Common myeloid progenitor, CD34-positive (primary cell): Measurements from ENCODE around the gene DACH1.

Experiments used
- CTCF ChIA-PET: fragments of 350-600 bp; sonication (Branson Sonifier 250); formaldehyde crosslinking; loops from one replicate; lab custom pipeline; 2021; ENCODE audit warnings: antibody characterized with exemption; lab: Charles Lee
- POLR2A ChIA-PET: fragments of 350-600 bp; sonication (Branson Sonifier 250); formaldehyde crosslinking; loops from one replicate; lab custom pipeline; 2021; ENCODE audit warnings: antibody characterized with exemption; lab: Charles Lee
- DNase-seq, 3 donors: peaks; one replicate each; pipeline versions ENCODE4 v3.0.0 to v3.0.0-alpha.2; 2013
- H3K27ac ChIP-seq, 2 experiments: 1 replicate in 1 of 2; 2 replicates in 1 of 2; pipeline ENCODE4 v1.7.0; 2013; ENCODE audit warnings: inconsistent platforms in 2 of 2, low read length in 2 of 2, mild to moderate bottlenecking in 2 of 2, low read depth in 1 of 2, moderate library complexity in 1 of 2; ENCODE audit not compliant: severe bottlenecking in 2 of 2, insufficient read depth in 1 of 2, poor library complexity in 1 of 2
- H3K27me3 ChIP-seq, 5 experiments: replicated peaks in 2 of 5; 1 replicate in 3 of 5; 2 replicates in 2 of 5; pipeline versions ENCODE4 v1.6.1 to v1.7.0; 2013; ENCODE audit warnings: low read length in 4 of 5, mild to moderate bottlenecking in 2 of 5, moderate library complexity in 2 of 5, inconsistent platforms in 1 of 5; ENCODE audit not compliant: insufficient read depth in 5 of 5, control insufficient read depth in 4 of 5
- H3K36me3 ChIP-seq, 4 experiments: 1 replicate in 2 of 4; 2 replicates in 2 of 4; pipeline versions ENCODE4 v1.6.1 to v1.7.0; 2013; ENCODE audit warnings: low read length in 3 of 4, control low read depth in 1 of 4, mild to moderate bottlenecking in 1 of 4; ENCODE audit not compliant: control insufficient read depth in 4 of 4, insufficient read depth in 4 of 4
- H3K4me1 ChIP-seq, 4 experiments: 1 replicate in 3 of 4; 2 replicates in 1 of 4; pipeline versions ENCODE4 v1.6.1 to v1.7.1; 2013; ENCODE audit warnings: low read length in 3 of 4, mild to moderate bottlenecking in 3 of 4, control low read depth in 1 of 4, inconsistent platforms in 1 of 4, moderate library complexity in 1 of 4; ENCODE audit not compliant: control insufficient read depth in 4 of 4, insufficient read depth in 4 of 4; ENCODE audit errors: control extremely low read depth in 1 of 4
- H3K4me3 ChIP-seq, 7 experiments: 1 replicate in 4 of 7; 2 replicates in 3 of 7; pipeline versions ENCODE4 v1.5.1 to v1.7.0; 2013; ENCODE audit warnings: mild to moderate bottlenecking in 7 of 7, low read length in 6 of 7, moderate library complexity in 6 of 7, inconsistent platforms in 2 of 7, low read depth in 2 of 7, control low read depth in 1 of 7; ENCODE audit not compliant: insufficient read depth in 4 of 7, control insufficient read depth in 1 of 7; ENCODE audit errors: extremely low read depth in 1 of 7
- H3K9me3 ChIP-seq, 5 experiments: 1 replicate in 4 of 5; 2 replicates in 1 of 5; pipeline versions ENCODE4 v1.6.1 to v1.7.1; 2013; ENCODE audit warnings: low read length in 4 of 5, mild to moderate bottlenecking in 2 of 5, inconsistent platforms in 1 of 5, low read depth in 1 of 5, moderate library complexity in 1 of 5; ENCODE audit not compliant: control insufficient read depth in 4 of 5, insufficient read depth in 2 of 5; ENCODE audit errors: control extremely low read depth in 1 of 5
- WGBS: methylation state at CpG from one replicate; pipeline ENCODE4 v1.1.5; 2013; ENCODE audit not compliant: insufficient coverage; 5-methylcytosine and 5-hydroxymethylcytosine counted together

DACH1 gene

DNA sequence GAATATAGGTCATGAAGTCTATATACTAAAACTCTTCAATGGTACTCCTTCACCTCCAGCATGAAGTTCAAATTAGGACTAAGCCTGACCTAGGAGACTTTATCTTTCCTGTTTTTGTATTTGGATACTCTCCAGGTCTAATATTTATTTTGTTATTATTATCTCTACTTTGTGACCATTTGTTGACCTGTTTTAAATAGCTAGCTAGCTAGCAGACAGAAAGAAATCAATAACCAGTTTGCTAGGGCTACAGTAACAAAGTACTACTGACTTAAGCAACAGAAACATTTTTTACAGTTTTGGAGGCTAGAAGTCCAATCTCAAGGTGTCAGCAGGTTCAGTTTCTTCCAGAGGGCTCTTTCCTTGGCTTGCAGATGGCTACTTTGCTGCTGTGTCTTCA lies 15.1 kb upstream of the DACH1 start:
- no peak for DNase-seq
- H3K9me3 ChIP-seq = peaks cover 0 to 2% (median 0%) of the 10 kb centered on the region in 5 experiments
- no peak overlapping the region for H3K27ac ChIP-seq
- H3K4me1 ChIP-seq = peaks cover 0 to 4% (median 1%) of the 10 kb centered on the region in 4 experiments
- POLR2A ChIA-PET = no interaction called here
- CTCF ChIA-PET = interaction anchor here (0.9 to 1.1 kb wide), 3 partner anchors 14 to 591 kb away, joined by 3 to 4 read pairs (median 4); no protein-coding TSS in a partner anchor
- no peaks in the 10 kb centered on the region for H3K36me3 ChIP-seq
- H3K4me3 ChIP-seq = no peak overlapping the region
- no peaks in the 10 kb centered on the region for H3K27me3 ChIP-seq

DNA sequence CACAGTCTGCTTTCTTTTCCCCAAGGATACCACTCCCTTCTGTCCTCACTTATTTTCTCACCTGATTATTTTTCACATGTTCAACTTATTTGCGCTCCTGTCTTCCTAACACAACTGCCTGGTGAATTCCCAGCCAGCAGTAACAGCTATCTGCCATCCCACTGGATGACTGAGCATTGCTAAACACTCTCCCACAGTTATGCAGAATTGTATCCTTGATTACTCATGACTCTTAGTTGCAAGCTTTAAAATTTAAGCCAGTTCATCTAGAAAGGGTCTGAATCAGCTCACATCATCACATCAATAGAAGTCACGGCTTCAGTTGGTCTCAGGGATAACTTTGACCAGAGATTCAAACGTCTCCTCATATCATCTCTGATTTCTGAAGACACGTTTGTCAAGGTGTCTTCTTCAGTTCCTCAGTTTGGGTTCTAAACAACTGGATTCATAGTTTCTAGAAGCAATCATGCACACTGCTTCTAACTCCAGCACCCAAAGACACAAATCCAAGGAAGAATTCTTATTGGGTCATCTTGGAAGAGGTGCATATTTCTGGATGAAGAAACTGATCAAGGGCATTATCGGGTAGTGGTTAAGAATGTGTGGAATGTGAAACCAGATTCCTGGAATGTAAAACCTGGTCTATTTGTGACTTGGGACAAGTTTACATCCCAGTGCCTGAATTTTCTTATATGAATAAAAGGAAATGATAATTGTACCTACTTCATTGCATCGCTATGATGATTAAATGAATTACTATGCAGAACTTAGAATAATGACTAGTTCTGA lies 13.9 kb upstream of the DACH1 start:
- 87% methylated on average over 5 of the region's 6 CpGs for WGBS
- Histone ChIP-seq H3K4me3 (no peak overlapping the region), H3K27ac (no peak overlapping the region), H3K27me3 (no peaks in the 10 kb centered on the region), H3K36me3 (no peaks in the 10 kb centered on the region), H3K9me3 (peaks cover 0 to 2% (median 0%) of the 10 kb centered on the region in 5 experiments), H3K4me1 (peaks cover 0 to 4% (median 1%) of the 10 kb centered on the region in 4 experiments)
- ChIA-PET CTCF (interaction anchor here (0.6 to 0.7 kb wide), 2 partner anchors 587 to 906 kb away, joined by 3 read pairs; no protein-coding TSS in a partner anchor), POLR2A (no interaction called here)
- no peak for DNase-seq

DNA sequence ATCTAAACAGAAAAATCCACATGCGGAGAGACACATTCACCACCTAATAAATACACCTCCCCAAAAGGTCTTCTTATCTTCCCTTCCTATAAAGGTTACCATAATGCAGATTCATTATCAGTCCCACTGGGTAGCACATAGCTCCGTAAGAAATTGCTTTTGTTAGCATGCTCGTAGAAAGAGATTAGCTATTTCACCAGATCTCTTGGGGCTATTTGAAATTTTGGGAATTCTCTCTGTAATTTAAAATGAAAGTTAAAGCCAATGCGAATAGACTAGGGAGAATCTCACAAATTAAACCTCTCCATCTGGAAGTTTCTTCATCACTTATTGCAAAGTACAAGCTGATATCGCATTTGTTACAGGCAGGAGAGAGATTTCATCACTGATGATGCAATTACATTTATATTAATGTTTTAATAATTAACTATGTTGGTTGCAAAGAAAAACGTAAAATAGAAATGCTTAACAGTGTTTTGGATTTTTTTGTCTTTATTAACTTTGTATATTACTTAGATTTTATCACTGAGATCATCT lies 12.9 kb upstream of the DACH1 start:
- ChIA-PET CTCF (interaction anchor here (0.7 to 3.7 kb wide), 15 partner anchors 11 to 1153 kb away, joined by 3 to 32 read pairs (median 4); partner anchors contain the start of gene DACH1), POLR2A (no interaction called here)
- DNase-seq = no peak
- no peak overlapping the region for H3K27ac ChIP-seq
- peaks cover 0 to 2% (median 0%) of the 10 kb centered on the region in 5 experiments for H3K9me3 ChIP-seq
- no peak overlapping the region for H3K4me3 ChIP-seq
- H3K36me3 ChIP-seq = no peaks in the 10 kb centered on the region
- H3K27me3 ChIP-seq = no peaks in the 10 kb centered on the region
- 100% methylated on average over 1 of the region's 6 CpGs for WGBS
- H3K4me1 ChIP-seq = peaks cover 0 to 4% (median 1%) of the 10 kb centered on the region in 4 experiments

DNA sequence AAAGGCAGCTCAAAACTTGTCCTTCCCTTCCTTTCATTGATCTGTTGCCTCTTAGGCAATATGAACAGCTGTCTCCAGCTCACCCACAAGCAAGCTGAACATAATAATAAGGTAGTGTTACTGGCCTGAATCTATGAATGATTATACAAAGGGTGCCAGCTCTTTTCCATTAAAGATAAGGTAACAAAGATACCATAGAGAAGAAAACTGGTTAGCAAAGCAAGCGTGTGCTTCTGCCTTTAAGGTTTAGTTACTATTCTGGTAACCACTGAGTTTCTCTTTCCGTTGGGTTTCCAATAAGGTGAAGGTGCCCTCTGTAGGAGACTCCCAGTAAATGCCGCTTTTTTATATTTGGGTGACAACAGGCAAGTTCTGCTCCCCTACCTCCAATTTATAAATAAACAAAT lies 12.1 kb upstream of the DACH1 start:
- H3K9me3 ChIP-seq = peaks cover 0 to 2% (median 0%) of the 10 kb centered on the region in 5 experiments
- 0% methylated on average over 2 of the region's 3 CpGs for WGBS
- H3K4me3 ChIP-seq = peak overlapping the region in 2 of 7 experiments; percentile 49 to 58
- H3K27me3 ChIP-seq = no peaks in the 10 kb centered on the region
- POLR2A ChIA-PET = no interaction called here
- no peaks in the 10 kb centered on the region for H3K36me3 ChIP-seq
- H3K27ac ChIP-seq = no peak overlapping the region
- CTCF ChIA-PET = interaction anchor here (0.6 to 3.7 kb wide), 26 partner anchors 11 to 1265 kb away, joined by 3 to 32 read pairs (median 4); partner anchors contain the start of gene DACH1
- H3K4me1 ChIP-seq = peaks cover 0 to 4% (median 1%) of the 10 kb centered on the region in 4 experiments
- peak; percentile 66 to 78 (median 76) for DNase-seq

DNA sequence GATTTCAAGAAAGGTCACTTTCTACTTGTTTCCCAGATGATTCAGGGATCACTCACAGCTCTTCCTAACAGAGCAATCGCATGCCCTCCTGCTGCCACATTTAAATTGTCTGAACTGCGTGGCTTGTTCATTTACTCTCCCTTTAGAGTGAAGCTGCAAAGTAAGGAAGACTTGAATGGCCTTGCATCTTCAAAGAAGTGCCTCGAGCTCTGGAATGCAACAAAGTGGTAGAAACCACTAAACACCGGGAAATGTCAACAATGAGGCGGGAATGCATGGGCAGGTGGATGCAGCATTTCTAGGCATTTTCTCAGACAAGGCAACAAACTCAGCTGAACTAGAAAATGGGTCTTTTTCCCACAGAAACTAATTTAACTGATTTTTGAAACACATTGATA lies 10.3 kb upstream of the DACH1 start:
- Histone ChIP-seq H3K27ac (no peak overlapping the region), H3K36me3 (no peaks in the 10 kb centered on the region), H3K4me3 (no peak overlapping the region), H3K27me3 (no peaks in the 10 kb centered on the region), H3K4me1 (peaks cover 0 to 4% (median 1%) of the 10 kb centered on the region in 4 experiments), H3K9me3 (peaks cover 0 to under 1% (median 0%) of the 10 kb centered on the region in 5 experiments)
- WGBS = 97% methylated on average over 5 of the region's 5 CpGs
- CTCF ChIA-PET = interaction anchor here (1.2 to 3.7 kb wide), 3 partner anchors 9 to 776 kb away, joined by 3 to 32 read pairs (median 4); partner anchors contain the start of gene DACH1
- no peak for DNase-seq
- POLR2A ChIA-PET = no interaction called here

DNA sequence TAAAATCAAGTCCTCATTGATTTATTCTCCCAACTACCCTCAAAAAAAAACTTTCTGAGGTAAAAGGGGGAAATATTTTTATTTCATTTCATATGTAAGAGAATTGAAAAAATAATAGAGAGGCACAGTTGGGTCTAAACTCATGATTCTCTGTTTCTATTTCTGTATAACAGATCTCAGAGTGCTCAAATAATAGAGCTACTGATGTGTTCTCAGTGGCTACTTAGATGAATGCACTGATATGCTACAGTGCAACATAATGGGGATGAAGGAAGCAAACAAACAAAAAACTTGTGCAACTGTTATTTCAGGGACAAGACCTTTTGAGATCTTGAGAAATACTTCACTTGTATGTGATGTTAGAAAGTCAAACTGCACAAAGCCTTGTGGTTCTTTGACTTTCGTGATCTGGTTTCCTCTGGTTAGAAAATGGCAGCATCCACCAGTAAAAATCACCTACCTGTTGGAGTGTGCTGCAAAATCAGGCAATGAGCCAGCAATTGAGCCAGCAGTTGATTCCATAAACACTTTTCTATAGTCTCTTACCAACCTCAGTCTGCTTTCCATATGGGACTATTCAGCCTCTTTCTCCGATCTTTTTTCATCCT lies 9.7 kb upstream of the DACH1 start:
- Histone ChIP-seq H3K27me3 (no peaks in the 10 kb centered on the region), H3K9me3 (no peaks in the 10 kb centered on the region), H3K27ac (no peak overlapping the region), H3K4me3 (no peak overlapping the region), H3K36me3 (no peaks in the 10 kb centered on the region), H3K4me1 (peaks cover 0 to 4% (median 1%) of the 10 kb centered on the region in 4 experiments)
- POLR2A ChIA-PET = no interaction called here
- no peak for DNase-seq
- WGBS = 92% methylated on average over 1 of the region's 2 CpGs
- CTCF ChIA-PET = interaction anchor here (1.2 to 3.7 kb wide), 2 partner anchors 8 to 776 kb away, joined by 3 to 32 read pairs; partner anchors contain the start of gene DACH1
